Activated CD4-positive, alpha-beta T cell treated with anti-CD3 and anti-CD28 coated beads, Interleukin-2, amount 10 ng/mL, durations not matched to agents 24 days and 14 days (primary cell): ENCODE data around the gene CACNA1C. TPM values are rescaled to one million over a fixed set of nuclear protein-coding genes. Genes with fewer than 3 reads are reported as not detected.
A peak's percentile ranks its signal among the peaks of the same experiment; 100 is the strongest.

Experiments used
- DNase-seq: peaks from one replicate; pipeline ENCODE4 v3.0.0; 2022
- H3K27ac Mint-ChIP-seq: one replicate; pipeline ENCODE4 v1.8.0; 2022; ENCODE audit warnings: mild to moderate bottlenecking, mixed read lengths
- H3K27me3 Mint-ChIP-seq: one replicate; pipeline ENCODE4 v1.8.0; 2022; ENCODE audit warnings: mixed read lengths
- H3K36me3 Mint-ChIP-seq: one replicate; pipeline ENCODE4 v1.8.0; 2022; ENCODE audit warnings: low read depth, mild to moderate bottlenecking, mixed read lengths
- H3K4me1 Mint-ChIP-seq: one replicate; pipeline ENCODE4 v1.8.0; 2021; ENCODE audit warnings: mixed read lengths
- H3K4me3 Mint-ChIP-seq: one replicate; pipeline ENCODE4 v1.8.0; 2022; ENCODE audit warnings: mild to moderate bottlenecking, moderate library complexity, mixed read lengths
- H3K9me3 Mint-ChIP-seq: one replicate; pipeline ENCODE4 v1.8.0; 2021; ENCODE audit warnings: mixed read lengths
- intact Hi-C: fragments of 100-400 bp; cut with micrococcal nuclease; formaldehyde crosslinking; loops from one replicate; pipeline ENCODE4 v1.15.1; 2023
- total RNA-seq: library from RNA; stranded (reverse); gene quantifications from 2 replicates; pipeline ENCODE4 v1.2.3, GENCODE V29; 2022

The CACNA1C gene
- total RNA-seq, 1 donor from 2014 or later = 0.07 TPM

GRCh38 chr12:2687726-2688125, 634.9 kb downstream of the CACNA1C start:
- Mint-ChIP-seq H3K4me1 (peaks cover 22% of the 10 kb centered on the region), H3K27me3 (no peaks in the 10 kb centered on the region), H3K9me3 (no peaks in the 10 kb centered on the region), H3K27ac (no peak overlapping the region), H3K4me3 (no peak overlapping the region), H3K36me3 (peaks cover 2% of the 10 kb centered on the region)
- intact Hi-C loops = no loop called here
- DNase-seq = no peak

- Mint-ChIP-seq H3K4me1 (peaks cover 28% of the 10 kb centered on the region), H3K36me3 (peaks cover 2% of the 10 kb centered on the region), H3K4me3 (peak overlapping the region; percentile 42), H3K27ac (no peak overlapping the region), H3K9me3 (no peaks in the 10 kb centered on the region), H3K27me3 (no peaks in the 10 kb centered on the region)
- intact Hi-C loops = no loop called here
- peak; percentile 54 for DNase-seq
These were observed 635.7 kb downstream of the CACNA1C start for GRCh38 chr12:2688381-2688931.

GRCh38 chr12:2689393-2689792, 636.6 kb downstream of the CACNA1C start:
- intact Hi-C loops = no loop called here
- Mint-ChIP-seq H3K27me3 (no peaks in the 10 kb centered on the region), H3K27ac (no peak overlapping the region), H3K9me3 (no peaks in the 10 kb centered on the region), H3K36me3 (peaks cover 2% of the 10 kb centered on the region), H3K4me1 (peaks cover 30% of the 10 kb centered on the region), H3K4me3 (peak overlapping the region; percentile 13)
- DNase-seq = peak; percentile 40

GRCh38 chr12:2689879-2690278, 637.1 kb downstream of the CACNA1C start:
- intact Hi-C loops = loop anchor here (2.0 to 5.0 kb wide), 3 partner anchors 63 to 201 kb away; partner anchors contain the start of genes FOXM1, RHNO1 and TULP3
- Mint-ChIP-seq H3K27ac (no peak overlapping the region), H3K4me1 (peaks cover 30% of the 10 kb centered on the region), H3K9me3 (no peaks in the 10 kb centered on the region), H3K4me3 (peak overlapping the region; percentile 13), H3K27me3 (no peaks in the 10 kb centered on the region), H3K36me3 (peaks cover 2% of the 10 kb centered on the region)
- DNase-seq = peak; percentile 52

GRCh38 chr12:2690348-2691005, 637.7 kb downstream of the CACNA1C start:
- Mint-ChIP-seq H3K4me3 (peak overlapping the region; percentile 82), H3K9me3 (no peaks in the 10 kb centered on the region), H3K36me3 (peaks cover 2% of the 10 kb centered on the region), H3K4me1 (peaks cover 30% of the 10 kb centered on the region), H3K27me3 (no peaks in the 10 kb centered on the region), H3K27ac (peak overlapping the region; percentile 91)
- intact Hi-C loops = loop anchor here (1.0 to 5.0 kb wide), 5 partner anchors 62 to 200 kb away; partner anchors contain the start of genes FKBP4, FOXM1, RHNO1 and TULP3
- DNase-seq = no peak

- H3K36me3 Mint-ChIP-seq = peaks cover 2% of the 10 kb centered on the region
- H3K27ac Mint-ChIP-seq = peak overlapping the region; percentile 91
- no peaks in the 10 kb centered on the region for H3K9me3 Mint-ChIP-seq
- peaks cover 3% of the 10 kb centered on the region for H3K27me3 Mint-ChIP-seq
- peaks cover 30% of the 10 kb centered on the region for H3K4me1 Mint-ChIP-seq
- peak overlapping the region; percentile 82 for H3K4me3 Mint-ChIP-seq
- peak; percentile 89 for DNase-seq
- intact Hi-C loops = loop anchor here (1.0 to 5.0 kb wide), 5 partner anchors 62 to 200 kb away; partner anchors contain the start of genes FKBP4, FOXM1, RHNO1 and TULP3
These were observed 638.2 kb downstream of the CACNA1C start for GRCh38 chr12:2691006-2691344.

- peak; percentile 89 for DNase-seq
- H3K4me3 Mint-ChIP-seq = peak overlapping the region; percentile 82
- H3K27me3 Mint-ChIP-seq = peaks cover 9% of the 10 kb centered on the region
- intact Hi-C loops = loop anchor here (1.0 to 5.0 kb wide), 5 partner anchors 61 to 199 kb away; partner anchors contain the start of genes FKBP4, FOXM1, RHNO1 and TULP3
- H3K27ac Mint-ChIP-seq = peak overlapping the region; percentile 91
- peaks cover 31% of the 10 kb centered on the region for H3K4me1 Mint-ChIP-seq
- no peaks in the 10 kb centered on the region for H3K9me3 Mint-ChIP-seq
- H3K36me3 Mint-ChIP-seq = peaks cover 2% of the 10 kb centered on the region
These were observed 638.7 kb downstream of the CACNA1C start for GRCh38 chr12:2691345-2692071.

- H3K27ac Mint-ChIP-seq = peak overlapping the region; percentile 85
- H3K36me3 Mint-ChIP-seq = peaks cover 2% of the 10 kb centered on the region
- peak overlapping the region; percentile 82 for H3K4me3 Mint-ChIP-seq
- intact Hi-C loops = loop anchor here (5.0 kb wide), 1 partner anchor 185 kb away; the partner anchor contains the start of genes FOXM1 and RHNO1
- DNase-seq = peak; percentile 77
- H3K27me3 Mint-ChIP-seq = peaks cover 9% of the 10 kb centered on the region
- peaks cover 31% of the 10 kb centered on the region for H3K4me1 Mint-ChIP-seq
- H3K9me3 Mint-ChIP-seq = no peaks in the 10 kb centered on the region
These were observed 639.3 kb downstream of the CACNA1C start for GRCh38 chr12:2692080-2692479.

- Mint-ChIP-seq H3K4me1 (peaks cover 33% of the 10 kb centered on the region), H3K27me3 (peaks cover 19% of the 10 kb centered on the region), H3K36me3 (peaks cover 2% of the 10 kb centered on the region), H3K27ac (no peak overlapping the region), H3K9me3 (no peaks in the 10 kb centered on the region), H3K4me3 (peak overlapping the region; percentile 57)
- intact Hi-C loops = loop anchor here (5.0 kb wide), 1 partner anchor 184 kb away; the partner anchor contains the start of genes FOXM1 and RHNO1
- peak; percentile 72 for DNase-seq
These were observed 640.6 kb downstream of the CACNA1C start for GRCh38 chr12:2693244-2693860.

GRCh38 chr12:2693980-2694610, 641.3 kb downstream of the CACNA1C start:
- Mint-ChIP-seq H3K27me3 (peaks cover 24% of the 10 kb centered on the region), H3K27ac (no peak overlapping the region), H3K36me3 (peaks cover 2% of the 10 kb centered on the region), H3K4me1 (peaks cover 33% of the 10 kb centered on the region), H3K4me3 (no peak overlapping the region), H3K9me3 (no peaks in the 10 kb centered on the region)
- intact Hi-C loops = loop anchor here (5.0 kb wide), 1 partner anchor 183 kb away; the partner anchor contains the start of genes FOXM1 and RHNO1
- DNase-seq = no peak

- no peaks in the 10 kb centered on the region for H3K36me3 Mint-ChIP-seq
- no peak overlapping the region for H3K4me3 Mint-ChIP-seq
- H3K27ac Mint-ChIP-seq = no peak overlapping the region
- H3K9me3 Mint-ChIP-seq = no peaks in the 10 kb centered on the region
- intact Hi-C loops = no loop called here
- peaks cover 20% of the 10 kb centered on the region for H3K4me1 Mint-ChIP-seq
- H3K27me3 Mint-ChIP-seq = peaks cover 32% of the 10 kb centered on the region
- DNase-seq = no peak
These were observed 643.3 kb downstream of the CACNA1C start for GRCh38 chr12:2696136-2696535.

- H3K27me3 Mint-ChIP-seq = peaks cover 36% of the 10 kb centered on the region
- H3K4me3 Mint-ChIP-seq = no peak overlapping the region
- no peak for DNase-seq
- no peaks in the 10 kb centered on the region for H3K9me3 Mint-ChIP-seq
- intact Hi-C loops = no loop called here
- H3K36me3 Mint-ChIP-seq = no peaks in the 10 kb centered on the region
- no peak overlapping the region for H3K27ac Mint-ChIP-seq
- H3K4me1 Mint-ChIP-seq = peaks cover 15% of the 10 kb centered on the region
These were observed 644.4 kb downstream of the CACNA1C start for GRCh38 chr12:2697057-2697800.
